PC-9 (cell line): Measurements from ENCODE around the gene RASGRF1.
"Not testable (repeated sequence)": the region's sequence is repeated elsewhere in the genome, so short reads cannot be mapped to it uniquely, and the experiment has no call there.

Source experiments
- CTCF ChIP-seq: fragments of 200-600 bp; sonication (generic); conservative IDR thresholded peaks from 2 replicates; pipeline ENCODE4 v1.6.1; 2017; ENCODE audit warnings: mixed run types, antibody characterized with exemption, mild to moderate bottlenecking, moderate library complexity
- EZH2 ChIP-seq: fragments of 200-600 bp; sonication (generic); IDR thresholded peaks from 2 replicates; pipeline ENCODE4 v1.8.0; 2017; ENCODE audit warnings: antibody characterized with exemption, low read depth

DNA sequence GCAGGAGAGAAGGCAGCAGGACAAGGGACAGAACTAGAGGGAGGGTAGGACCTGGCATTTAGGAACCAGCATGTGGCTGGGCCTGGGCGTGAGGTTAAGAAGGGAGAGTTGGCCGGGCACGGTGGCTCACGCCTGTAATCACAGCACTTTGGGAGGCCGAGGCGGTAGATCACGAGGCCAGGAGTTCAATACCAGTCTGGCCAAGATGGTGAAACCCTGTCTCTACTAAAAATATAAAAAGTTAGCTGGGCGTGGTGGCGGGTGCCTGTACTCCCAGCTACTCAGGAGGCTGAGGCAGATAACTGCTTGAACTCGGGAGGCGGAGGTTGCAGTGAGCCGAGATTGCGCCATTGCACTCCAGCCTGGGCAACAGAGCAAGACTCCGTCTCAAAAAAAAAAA is 162.4 kb downstream of the RASGRF1 start:
- not testable (repeated sequence) for TF ChIP-seq CTCF, EZH2
